ENCODE measurements around the gene CYRIA. TPM values are rescaled to one million over a fixed set of nuclear protein-coding genes. Genes with fewer than 3 reads are reported as not detected.

Gene CYRIA
- total RNA-seq, 1 donor from 2014 or later, result 10.9 TPM

DNA sequence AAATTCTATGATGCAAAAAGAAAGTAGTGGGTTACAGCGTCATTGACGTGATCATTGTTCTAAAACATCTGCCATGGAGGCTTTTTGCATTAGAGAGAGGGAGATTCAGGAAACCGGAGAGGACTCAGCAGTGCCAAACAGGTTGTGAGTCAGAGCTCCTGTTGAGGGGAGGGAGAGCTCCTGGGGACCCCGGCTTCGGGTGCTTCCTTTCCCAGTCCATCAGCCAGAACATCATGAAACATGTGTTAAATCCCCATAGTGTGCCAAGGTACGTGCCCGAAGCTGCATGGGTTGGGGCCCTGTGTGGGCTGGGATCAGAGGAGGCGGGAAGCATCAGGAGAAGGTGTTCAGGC, 791 bp upstream of the CYRIA start:
- peak; percentile 76 for DNase-seq

DNA sequence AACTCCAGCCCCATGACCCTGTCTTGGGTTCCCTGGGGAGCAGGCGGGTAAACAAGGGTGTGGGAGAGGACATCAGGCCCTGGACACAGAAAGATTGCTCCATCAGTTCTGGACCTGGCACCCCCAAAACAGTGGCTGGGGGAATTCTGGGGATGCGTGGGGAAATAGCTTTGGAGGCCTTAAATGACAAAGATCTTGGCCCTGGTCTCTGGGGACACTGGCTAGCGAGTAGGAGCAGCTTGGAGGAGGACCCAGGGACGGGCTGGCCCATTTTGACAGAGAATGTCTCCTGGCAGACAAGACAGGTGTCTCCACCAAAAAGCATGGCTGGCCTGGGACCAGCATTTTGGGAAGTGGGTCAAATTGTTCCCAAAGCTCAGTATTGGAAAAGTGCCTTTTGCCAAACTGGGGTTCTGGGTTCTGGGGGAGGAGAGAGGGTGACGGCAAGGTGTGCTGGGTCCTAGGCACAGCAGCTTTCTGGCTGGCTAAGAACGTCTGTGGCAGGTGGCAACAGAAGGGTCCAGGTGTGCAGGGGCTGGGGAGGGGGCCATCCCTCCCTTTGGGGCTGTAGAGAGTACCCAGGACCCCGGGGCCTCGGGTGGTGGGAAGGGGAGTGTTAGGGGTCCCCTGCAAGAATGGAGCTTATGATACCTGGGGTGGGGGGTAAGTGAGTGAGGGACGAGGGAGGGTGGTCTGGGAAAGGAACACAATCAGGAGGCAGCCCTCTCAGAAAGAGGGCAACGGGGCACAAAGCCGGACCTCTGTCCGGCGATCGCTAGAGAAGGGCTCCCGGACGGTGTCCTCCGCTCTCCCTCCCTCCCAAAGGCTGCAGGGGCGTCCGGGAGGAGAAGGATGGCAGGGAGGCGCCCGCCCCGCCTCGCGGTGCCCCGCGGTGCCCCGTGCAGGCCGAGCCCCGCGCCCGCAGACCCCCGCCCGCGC, 556 bp downstream of the CYRIA start:
- no peak for DNase-seq

DNA sequence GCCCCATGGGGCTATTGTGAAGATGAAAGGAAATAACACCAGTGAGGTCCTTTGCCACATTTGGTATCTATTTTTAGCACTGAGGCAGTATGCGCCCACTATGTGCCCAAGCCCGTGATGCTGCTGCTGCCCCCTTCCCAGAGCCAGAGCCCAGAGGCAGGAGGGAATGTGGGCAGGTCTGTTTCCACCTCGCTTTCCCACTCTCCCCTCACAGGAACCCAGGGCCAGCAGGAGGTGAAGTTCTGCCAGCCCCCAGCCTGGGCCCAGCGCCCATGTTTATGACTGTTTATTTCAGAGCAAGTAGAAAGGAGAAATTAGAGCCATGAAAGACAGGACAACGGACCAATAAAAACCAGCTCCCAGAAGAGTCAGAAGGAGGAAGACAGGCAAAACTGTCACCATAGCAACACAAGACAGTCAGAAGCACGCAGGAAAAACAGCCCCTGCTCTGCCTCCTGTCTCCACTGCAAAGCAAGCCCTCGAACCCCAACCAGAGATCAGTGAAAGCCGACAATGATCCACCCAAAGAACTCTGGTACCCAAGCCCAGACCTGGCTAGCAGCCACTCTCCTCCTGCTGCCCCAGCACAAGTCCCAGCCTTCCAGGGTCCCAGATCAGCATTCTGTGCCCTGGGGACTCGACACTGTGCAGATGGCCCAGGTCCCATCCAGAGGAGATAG, 1.4 kb downstream of the CYRIA start:
- peak; percentile 81 for DNase-seq

DNA sequence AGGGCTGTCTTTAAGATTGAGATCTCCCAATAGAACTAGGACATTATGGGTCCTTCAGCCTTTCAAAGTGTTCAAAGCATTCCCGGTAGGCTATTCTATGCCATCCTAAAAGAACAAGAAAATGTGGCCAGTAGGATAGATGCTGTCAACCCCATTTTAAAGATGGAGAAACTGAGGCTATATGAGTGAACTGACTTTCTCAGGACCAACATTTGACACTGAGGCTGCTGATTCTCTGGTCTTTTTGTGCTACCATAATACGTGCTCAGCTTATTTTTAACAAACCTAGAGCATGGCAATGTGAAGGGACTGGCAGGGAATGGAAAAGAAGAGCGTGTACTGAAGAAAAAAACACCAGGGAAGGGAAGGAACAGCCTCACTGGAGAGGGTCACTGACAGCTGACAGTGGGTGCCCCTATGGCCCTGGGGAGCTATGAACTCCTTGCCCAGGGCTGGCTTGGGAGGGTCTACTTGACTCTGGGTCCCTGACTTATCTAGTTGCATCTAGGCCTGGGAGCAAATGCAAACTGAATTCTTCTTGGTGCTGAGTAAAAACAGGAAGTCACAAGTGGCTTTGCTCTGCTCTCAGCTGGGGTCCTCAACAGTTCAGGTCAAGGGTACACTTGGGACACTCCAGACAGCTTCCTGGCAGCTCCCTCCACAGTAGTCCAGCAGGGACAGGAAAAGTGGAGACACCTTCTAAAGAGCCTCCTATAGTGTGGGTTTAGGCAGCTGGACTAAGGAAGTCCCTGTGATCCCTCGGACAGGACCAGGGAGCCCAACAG, 2.3 kb downstream of the CYRIA start:
- no peak for DNase-seq

DNA sequence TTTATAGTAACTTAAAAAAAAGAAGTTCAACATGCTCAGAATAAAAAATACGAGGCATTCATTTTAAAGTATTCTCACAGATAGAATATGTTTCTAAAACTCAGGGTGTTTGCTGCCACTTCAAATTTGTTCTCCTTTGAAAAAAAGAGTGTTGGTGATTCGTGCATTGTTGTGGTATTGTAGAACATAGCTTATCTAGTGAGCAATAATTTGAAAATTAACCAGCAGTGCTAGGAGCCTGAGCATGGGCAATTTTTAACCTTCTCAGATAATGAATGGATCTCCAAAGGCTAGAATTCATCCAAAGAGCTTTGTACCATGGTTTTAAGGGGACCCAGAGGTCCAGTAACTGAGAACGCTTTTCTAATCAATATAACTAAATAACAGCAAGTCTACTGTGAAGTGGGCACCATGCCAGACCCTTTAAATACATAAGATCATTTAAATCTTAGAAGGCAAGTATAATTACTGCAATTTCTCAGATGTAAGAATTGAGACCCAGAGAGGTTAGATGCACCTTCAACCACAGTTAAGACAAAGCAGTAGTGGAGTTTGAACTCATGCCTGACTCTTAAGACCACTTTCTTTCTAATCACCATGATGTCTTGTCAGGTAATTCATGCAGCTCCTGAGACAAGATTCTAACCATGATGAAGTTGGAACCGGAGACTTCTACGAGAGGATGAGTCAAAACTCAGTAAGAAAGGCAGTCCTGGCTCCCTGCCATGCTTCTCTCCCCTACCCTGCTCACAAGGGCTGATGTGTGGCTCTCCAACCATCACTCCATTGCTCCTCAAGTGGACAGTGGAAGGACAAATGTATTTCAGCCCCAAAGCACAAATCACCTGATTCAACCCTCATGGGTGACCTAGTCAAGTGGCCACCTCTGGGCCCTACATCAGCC, 3.4 kb downstream of the CYRIA start:
- DNase-seq, result no peak

DNA sequence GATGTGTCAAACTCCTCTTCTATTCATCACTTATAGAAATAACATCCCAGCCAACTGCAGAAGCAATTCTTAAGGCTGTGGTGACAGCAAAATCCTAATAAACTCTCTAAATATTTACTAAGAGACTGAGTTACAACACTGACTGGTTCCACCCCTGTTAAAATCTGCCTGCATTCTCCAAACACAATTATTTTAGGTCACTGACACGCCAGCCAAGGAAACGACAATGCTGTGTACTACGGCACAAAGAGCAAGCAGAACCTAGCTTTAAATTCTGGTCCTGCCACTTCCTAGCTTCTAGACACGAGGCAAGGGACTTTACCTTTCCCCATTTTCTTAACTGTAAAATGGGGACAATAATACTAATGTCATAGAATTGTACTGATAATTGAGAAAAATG, 4.1 kb downstream of the CYRIA start:
- no peak for DNase-seq

DNA sequence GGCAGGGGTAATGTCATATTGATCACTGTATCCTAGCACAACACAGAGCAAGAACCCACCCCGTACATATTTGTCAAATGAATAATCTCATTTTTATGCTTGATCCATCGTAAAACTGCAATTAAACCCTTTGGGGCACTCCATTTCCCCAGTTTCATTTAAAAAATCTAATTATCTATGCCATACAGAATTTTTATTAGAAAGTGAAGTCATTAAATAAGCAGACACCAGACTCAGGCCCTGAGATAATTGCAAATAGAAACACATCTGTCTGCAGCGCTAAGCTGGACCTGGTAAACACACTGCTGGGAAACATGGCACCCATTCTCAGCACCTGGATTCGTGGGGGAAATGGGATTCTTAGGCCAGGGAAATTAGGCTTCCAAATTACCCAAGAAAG, 5.1 kb downstream of the CYRIA start:
- no peak for DNase-seq

DNA sequence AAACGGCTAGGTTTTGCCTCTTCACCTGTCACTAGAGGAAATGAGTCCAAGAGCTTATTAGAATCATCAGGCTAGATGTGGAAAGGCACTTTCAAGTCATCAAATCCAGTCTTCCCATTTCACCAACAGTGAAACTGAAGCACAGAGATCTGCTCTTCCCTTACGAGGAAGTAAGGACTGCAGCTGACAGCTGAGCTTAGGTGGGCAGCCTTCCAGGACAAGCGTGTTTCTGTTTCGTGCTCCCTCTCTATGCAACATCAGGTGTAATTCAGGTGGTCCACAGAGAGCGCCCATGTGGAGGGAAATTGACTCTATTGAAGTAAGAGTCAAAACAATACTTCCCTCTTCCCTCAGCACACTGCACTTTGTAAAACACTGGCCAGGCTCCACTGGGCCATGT, 5.5 kb downstream of the CYRIA start:
- DNase-seq, result no peak

DNA sequence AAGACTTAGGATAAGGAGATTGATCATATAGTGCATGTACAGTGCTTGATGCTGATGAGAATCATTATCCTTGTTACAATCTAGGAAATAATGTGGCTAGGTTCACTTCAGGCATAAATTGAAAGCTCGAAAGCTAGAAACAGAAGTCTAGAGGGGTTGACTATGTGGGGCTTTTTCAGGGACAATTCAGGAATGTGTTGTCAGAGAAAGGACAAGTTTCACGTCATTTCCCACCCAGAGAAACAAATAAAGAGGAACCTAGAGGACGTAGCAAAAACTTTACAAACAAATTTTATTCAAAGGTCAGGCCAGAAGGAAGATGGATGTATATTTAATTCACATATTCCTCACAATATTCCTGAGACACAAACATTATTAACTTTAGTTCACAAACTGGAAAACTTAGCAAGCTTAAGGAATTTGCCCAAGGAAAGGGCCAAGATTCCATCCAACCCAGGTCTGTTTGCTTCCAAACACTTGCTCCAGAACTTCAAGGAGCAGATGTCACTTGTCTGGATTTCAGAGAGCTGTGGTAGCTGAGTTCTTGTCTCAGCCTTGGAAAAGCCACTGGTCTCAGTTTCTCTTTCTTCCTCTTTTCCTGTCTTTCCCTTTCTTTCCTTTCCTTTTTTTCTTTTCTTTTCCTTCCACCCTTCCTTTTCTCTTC, 7.4 kb downstream of the CYRIA start:
- no peak for DNase-seq

DNA sequence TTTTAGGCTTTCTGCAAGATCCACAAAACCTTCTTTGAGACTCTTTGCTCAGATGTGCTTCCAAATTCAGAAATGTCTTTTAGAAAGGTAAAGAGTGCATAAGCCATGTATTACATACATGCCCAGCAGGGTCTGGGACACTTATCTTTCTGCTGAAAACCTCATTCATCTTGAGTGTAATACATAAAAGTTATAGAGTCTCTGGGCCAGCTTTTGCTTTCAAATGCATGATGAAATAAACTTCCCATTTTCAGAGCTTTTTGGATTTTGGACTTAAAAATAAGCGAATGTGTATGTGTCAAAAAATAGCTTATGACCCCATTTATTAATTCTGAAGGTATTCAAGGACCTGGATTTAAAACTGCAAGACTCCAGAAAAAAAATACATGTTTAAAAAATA, 8.0 kb downstream of the CYRIA start:
- no peak for DNase-seq

DNA sequence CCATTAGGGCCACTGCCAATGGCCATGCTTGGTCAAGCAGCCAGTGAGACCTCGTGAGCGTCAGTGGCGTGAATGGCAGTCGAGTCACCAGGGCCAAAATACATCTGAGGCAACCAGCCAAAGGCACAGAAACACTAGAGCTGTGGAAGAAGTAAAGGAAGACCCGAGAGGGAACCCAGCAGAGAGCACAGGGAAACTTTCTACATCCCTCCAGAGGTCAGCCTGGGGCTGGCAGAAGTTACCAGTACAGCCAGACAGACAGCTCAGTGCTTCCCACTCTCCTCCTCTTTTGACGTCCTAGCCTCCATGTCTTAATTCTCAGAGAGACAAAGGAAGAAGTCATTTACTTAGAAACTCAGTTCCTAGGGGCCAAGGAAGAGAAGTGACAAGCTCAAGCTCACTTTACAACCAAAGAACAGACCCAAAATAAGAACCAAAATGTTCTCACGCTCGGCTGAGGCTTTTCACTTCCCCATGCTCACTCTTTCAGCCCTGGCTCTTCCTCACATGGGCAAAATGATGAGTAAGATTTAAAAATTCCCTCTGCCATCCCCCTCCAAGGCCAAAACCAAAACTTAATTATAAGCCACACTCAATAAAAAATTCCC, 8.7 kb downstream of the CYRIA start:
- DNase-seq, result no peak

DNA sequence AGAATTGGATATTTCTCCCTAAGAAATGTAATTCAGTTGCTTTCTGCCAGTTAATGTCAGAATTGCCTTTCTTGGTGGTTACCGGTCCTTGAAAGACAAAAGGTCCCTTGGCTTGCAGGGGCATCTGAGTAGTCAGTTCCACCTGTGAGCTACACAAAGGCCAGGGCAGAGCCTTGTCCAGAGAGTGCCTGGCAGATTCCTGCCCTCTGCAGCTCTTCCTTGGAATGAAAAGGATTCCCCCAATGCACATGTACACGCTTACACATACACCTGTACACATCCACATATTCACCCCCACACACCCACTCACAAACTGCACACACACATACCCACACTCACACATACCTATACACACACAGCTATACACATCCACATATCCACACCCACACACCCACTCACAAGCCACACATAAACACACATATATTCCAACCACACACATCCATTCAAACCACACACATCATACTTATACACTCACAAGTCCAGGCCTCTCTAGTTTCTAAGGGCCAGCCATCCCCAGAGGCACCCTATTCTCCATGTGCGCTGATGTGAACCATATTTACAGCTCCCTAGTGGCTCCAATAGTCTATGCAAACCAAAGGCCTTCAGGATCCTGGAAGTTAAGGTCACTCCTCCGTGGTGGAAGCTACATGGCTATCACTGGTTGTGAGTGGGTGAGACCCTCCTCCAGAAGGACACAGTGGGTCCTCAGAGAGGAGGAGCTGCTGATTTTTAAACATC, 9.6 kb downstream of the CYRIA start:
- no peak for DNase-seq

DNA sequence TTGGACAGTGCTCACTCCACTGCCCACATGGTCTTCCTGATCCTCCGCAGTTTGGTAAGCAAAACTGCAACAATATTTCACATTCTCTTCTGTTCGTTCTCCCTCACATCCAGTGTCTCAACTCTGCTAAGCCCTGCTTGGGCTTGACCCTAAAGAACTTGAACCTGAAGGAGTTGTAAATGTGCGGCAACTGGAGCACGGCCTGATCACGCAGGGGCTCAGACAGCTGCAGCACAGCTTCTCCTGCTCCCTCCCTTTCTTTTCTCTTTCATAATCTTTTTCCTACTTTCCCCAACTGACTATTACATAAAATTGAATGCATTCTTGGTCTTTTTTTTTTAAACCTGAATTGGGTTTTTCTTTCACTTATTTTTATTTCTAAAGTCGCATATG, 10.2 kb downstream of the CYRIA start:
- DNase-seq, result no peak

DNA sequence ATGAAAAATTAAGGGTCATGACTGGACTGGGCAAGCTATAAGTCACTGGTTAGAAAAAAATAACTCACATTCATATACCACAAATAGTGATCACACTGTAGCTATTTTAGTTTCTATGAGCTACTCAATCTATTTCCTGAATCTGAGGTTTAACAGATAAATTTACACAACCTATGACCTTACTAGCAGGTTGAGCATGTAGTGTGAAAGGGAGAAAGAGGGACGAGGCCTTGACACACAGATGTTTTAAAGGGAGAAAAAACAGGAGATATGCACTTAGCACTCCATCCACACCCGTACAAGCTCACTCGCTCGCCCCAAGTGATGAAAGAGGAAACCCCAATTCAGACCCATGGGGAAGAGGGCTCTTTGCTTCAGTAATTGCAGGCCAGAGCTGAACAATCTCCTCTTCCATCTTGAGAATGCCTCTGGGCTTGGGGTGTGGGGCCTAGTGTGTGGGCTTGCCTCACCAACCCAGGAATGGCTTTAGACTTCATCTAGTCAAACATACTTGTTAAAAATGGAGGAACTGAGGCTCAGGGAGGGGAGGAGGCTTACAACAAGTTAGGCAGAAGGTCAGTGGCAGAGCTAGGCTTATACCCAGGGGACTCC, 10.7 kb downstream of the CYRIA start:
- DNase-seq, result no peak

DNA sequence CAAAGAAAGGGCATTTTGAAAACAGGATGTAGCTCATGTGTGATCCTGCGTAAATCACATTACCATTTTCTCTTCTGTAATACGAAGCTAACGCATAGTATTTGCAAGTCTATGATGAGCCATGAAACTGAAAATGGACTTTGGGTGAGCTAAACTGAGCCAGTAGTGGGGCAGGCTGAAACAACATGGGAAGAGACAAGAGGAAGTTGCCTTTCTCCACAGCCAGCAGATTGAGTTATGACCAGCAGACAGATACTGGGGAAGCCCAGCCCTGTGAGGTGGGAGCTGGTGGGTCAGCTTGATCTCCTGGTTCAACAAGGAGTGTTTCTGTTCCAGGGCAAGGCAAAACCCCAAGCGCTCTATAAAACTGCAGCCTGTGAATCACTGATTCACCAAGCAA, 11.8 kb downstream of the CYRIA start:
- no peak for DNase-seq

DNA sequence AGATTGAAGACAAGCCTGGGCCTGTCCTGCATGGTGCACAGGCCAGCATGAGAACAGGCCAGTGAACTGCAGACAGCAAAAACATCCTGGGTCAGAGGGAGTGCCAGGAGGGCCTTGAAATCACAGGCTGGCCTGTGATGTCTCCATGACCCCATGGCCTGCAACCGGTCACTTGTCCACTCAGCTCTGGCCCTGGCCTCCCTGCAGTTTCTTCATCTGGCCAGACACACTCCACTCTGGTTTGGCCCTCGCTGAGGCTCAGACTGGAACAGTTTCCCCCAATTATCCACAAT, 12.6 kb downstream of the CYRIA start:
- no peak for DNase-seq

DNA sequence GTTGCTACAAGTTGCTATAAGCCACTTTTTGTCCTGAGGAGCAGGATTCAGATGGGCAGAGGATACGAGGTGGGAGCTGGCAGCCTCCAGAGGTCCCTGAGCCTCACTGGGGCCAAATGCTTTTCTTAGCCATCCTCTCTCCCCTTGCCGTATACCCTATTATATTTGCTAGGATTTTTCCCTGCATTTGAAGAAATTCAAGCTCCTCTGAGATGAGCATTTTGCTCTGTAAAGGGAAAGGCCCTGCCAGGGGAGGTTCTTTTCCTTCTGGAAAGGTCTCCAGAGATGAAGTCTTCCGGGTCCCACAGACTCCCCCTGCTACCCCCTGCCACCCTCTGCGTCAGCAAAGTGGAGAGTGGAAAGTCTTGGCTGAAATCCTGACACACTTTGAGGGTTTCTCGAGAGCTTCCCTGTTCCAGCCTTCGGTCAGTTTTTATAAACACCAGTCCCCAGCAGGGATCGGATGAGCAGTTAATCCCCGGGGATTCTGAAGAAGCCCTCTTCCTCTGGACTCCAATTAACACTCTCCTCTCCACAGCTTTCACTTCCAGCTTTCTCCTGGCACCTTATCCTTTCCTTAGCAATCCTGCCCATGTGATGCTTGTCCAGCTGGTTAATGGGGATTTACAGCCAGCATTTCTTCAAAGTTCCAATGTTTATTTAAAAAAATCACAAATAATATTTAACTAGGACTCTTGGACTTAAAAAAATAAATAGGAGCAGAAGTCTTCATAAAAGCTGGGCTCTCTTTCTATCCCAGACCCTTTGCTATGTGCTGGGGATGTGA, 13.1 kb downstream of the CYRIA start:
- no peak for DNase-seq

DNA sequence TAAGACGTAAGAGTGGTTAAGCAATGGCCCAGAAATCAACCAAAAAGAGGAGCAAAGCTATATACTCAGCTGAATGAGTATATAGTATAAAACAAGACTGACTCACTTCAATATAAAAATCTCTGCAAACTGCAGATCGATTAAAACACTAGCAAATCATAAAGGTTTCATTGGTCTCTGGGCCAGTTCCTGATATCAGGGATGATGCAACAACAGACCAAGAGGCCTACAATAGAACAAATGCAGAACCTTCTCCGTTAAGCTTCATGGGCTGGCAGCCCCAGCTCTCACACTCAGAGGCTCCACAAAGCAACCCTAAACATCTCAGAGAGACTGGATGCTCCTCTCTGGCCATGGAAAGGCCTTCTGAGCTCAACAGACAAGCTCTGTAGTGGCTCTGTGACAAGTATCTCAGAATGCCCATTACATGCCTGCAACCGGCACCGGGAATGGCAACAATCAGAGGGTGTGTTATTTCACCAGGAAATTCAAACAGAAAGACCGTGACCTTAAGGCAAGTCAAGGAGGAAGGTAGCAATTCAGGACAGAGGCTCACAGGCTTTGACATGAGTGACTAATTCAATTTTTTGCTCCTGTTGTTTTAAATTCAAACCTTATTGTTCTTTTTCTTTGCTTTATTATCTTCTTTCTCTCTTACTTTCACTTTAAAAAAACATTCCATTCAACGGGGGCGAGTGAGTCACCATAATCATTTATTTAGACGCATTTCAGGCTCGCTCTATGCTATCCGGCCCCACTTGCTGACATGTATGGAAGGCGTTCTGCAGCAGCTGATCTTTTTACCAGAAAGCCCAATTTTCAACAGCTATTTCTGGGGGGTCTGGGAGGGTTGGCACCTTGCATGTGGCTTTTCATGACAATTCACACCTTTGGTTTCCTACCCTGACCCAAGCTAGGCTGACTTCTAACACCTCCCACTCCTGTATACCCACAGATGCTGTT, 15.1 kb downstream of the CYRIA start:
- DNase-seq, result no peak

All from tongue (tissue), 2 donors.